Osteoblast (primary cell): ENCODE data around the gene SLC34A1. TPM values are rescaled to one million over a fixed set of nuclear protein-coding genes. Genes with fewer than 3 reads are reported as not detected.
A peak's percentile ranks its signal among the peaks of the same experiment; 100 is the strongest.
"Not testable (repeated sequence)": the region's sequence is repeated elsewhere in the genome, so short reads cannot be mapped to it uniquely, and the experiment has no call there.

Experiments
- DNase-seq: peaks from one replicate; pipeline ENCODE4 v3.0.0; 2011; ENCODE audit warnings: low spot score, mixed read lengths; ENCODE audit not compliant: insufficient read length; ENCODE audit errors: missing footprints
- H2AFZ ChIP-seq: 2 replicates; pipeline ENCODE4 v1.6.0; 2011; ENCODE audit warnings: mild to moderate bottlenecking, low read length
- H3K27ac ChIP-seq: 2 replicates; pipeline ENCODE4 v1.5.1; 2011; ENCODE audit warnings: mild to moderate bottlenecking, low read depth, low read length, moderate library complexity
- H3K27me3 ChIP-seq: 2 replicates; pipeline ENCODE4 v1.6.0; 2012; ENCODE audit warnings: mild to moderate bottlenecking, control low read depth, inconsistent platforms, low read length, moderate library complexity; ENCODE audit not compliant: insufficient read depth
- H3K36me3 ChIP-seq: 2 replicates; pipeline ENCODE4 v1.5.1; 2011; ENCODE audit warnings: mild to moderate bottlenecking, low read length, control low read depth, moderate library complexity; ENCODE audit not compliant: insufficient read depth
- H3K4me1 ChIP-seq: 2 replicates; pipeline ENCODE4 v1.5.1; 2011; ENCODE audit warnings: mild to moderate bottlenecking, low read length, control low read depth, moderate library complexity; ENCODE audit not compliant: insufficient read depth
- H3K4me2 ChIP-seq: 2 replicates; pipeline ENCODE4 v1.6.0; 2011; ENCODE audit warnings: mild to moderate bottlenecking, low read length; ENCODE audit not compliant: insufficient read depth
- H3K4me3 ChIP-seq: fragments of 200-600 bp; sonication (generic); 3 replicates; pipeline ENCODE4 v1.5.1; 2012; ENCODE audit warnings: mild to moderate bottlenecking, low read length, inconsistent platforms; ENCODE audit not compliant: insufficient read depth
- H3K79me2 ChIP-seq: 2 replicates; pipeline ENCODE4 v1.6.0; 2012; ENCODE audit warnings: mild to moderate bottlenecking, low read length, control low read depth, inconsistent platforms; ENCODE audit not compliant: insufficient read depth
- H3K9me3 ChIP-seq: 2 replicates; pipeline ENCODE4 v1.5.1; 2011; ENCODE audit warnings: low read depth, low read length, control low read depth
- H4K20me1 ChIP-seq: 2 replicates; pipeline ENCODE4 v1.6.0; 2012; ENCODE audit warnings: mild to moderate bottlenecking, low read length, control low read depth; ENCODE audit not compliant: insufficient read depth
- total RNA-seq: library from RNA; depleted of rRNA; stranded (reverse); fragments of >200 nt; gene quantifications from 2 replicates; pipeline ENCODE4 v1.2.3, GENCODE V29; 2012
- TF ChIP-seq, protein P1 (sequence below): IDR thresholded peaks from 2 replicates; pipeline ENCODE4 v1.5.1; 2011; ENCODE audit warnings: mild to moderate bottlenecking, low read depth, low read length, moderate library complexity; ENCODE audit errors: extremely low read depth

Gene SLC34A1
- total RNA-seq, 1 donor, result not detected

DNA sequence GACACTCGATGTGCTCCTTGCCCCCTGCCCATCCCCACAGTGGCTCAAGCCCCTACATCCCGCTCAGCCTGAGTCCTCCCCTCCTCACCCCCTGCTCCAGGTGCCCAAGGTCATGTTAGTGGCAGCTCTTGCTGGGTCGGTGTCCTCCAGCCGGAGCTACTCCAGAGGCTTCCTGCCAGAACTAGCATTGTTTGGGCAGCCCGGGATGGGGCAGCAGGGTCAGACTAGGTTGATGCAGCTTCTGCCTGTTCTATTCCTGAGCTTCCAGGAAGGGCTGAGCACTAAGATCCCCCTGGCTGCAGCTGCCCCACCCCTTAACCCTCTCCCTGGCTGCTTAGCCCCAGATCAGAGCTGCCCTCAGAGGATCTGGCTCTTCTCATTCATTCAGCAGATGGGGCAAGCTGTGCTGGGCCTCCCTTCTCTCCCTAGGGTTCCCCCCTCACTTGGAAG, 25.8 kb upstream of the SLC34A1 start:
- peaks cover 10% of the 10 kb centered on the region for H3K27me3 ChIP-seq
- peaks cover 10% of the 10 kb centered on the region for H3K4me1 ChIP-seq
- H3K4me3 ChIP-seq, result peak overlapping the region; percentile 59
- DNase-seq, result peak; percentile 32
- H3K4me2 ChIP-seq, result peak overlapping the region; percentile 67
- H3K79me2 ChIP-seq, result no peaks in the 10 kb centered on the region
- no peak overlapping the region for H3K27ac ChIP-seq
- no peak overlapping the region for H2AFZ ChIP-seq
- no peaks in the 10 kb centered on the region for H3K36me3 ChIP-seq
- H3K9me3 ChIP-seq, result no peaks in the 10 kb centered on the region
- TF ChIP-seq, protein P1, sequence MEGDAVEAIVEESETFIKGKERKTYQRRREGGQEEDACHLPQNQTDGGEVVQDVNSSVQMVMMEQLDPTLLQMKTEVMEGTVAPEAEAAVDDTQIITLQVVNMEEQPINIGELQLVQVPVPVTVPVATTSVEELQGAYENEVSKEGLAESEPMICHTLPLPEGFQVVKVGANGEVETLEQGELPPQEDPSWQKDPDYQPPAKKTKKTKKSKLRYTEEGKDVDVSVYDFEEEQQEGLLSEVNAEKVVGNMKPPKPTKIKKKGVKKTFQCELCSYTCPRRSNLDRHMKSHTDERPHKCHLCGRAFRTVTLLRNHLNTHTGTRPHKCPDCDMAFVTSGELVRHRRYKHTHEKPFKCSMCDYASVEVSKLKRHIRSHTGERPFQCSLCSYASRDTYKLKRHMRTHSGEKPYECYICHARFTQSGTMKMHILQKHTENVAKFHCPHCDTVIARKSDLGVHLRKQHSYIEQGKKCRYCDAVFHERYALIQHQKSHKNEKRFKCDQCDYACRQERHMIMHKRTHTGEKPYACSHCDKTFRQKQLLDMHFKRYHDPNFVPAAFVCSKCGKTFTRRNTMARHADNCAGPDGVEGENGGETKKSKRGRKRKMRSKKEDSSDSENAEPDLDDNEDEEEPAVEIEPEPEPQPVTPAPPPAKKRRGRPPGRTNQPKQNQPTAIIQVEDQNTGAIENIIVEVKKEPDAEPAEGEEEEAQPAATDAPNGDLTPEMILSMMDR, result no peak
- no peaks in the 10 kb centered on the region for H4K20me1 ChIP-seq

DNA sequence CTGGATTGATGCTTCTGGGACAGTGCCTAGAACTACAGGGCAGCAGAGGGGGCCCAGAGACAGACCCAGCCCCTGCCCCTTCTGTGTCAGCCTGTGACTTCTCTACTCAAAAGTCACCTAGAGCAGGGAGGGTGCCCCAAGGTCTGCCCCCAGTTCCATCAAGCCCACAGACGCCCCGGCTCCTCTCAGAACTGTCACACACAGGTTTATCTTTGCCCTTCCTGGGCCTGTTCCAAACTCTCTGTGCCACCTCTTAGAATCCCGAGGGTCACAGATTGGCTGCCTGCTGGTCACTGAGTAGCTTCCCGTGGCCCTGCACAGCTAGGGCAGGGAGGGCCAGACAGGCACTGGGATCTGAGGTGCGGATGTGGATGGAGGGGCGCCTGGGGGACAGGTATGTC, 24.8 kb upstream of the SLC34A1 start:
- no peaks in the 10 kb centered on the region for H3K9me3 ChIP-seq
- H3K27me3 ChIP-seq, result peaks cover 10% of the 10 kb centered on the region
- H2AFZ ChIP-seq, result no peak overlapping the region
- no peak overlapping the region for H3K27ac ChIP-seq
- TF ChIP-seq, protein P1, result no peak
- H3K79me2 ChIP-seq, result no peaks in the 10 kb centered on the region
- H3K4me2 ChIP-seq, result no peak overlapping the region
- H3K36me3 ChIP-seq, result no peaks in the 10 kb centered on the region
- no peaks in the 10 kb centered on the region for H4K20me1 ChIP-seq
- H3K4me3 ChIP-seq, result no peak overlapping the region
- DNase-seq, result peak; percentile 11
- H3K4me1 ChIP-seq, result peaks cover 14% of the 10 kb centered on the region

DNA sequence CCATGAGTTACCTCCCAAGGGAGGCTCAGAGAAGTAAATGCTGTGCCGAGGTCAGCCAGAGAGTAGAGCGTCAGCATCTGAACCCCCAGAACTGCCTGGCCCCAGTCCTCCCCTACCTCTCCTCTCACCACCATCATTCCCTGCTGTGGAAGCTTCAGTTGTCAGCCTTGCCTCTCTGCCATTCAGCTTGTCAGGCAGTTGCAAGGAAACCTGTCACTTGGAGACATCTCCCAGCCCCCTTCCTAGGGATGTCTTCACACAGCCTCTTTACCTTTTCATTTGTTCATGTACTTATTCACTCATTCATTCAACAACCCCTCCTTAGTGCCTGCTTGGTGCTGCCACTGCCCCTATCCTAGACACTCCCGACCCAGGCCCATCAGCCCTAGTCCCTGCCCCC, 24.4 kb upstream of the SLC34A1 start:
- Histone ChIP-seq H3K4me3 (no peak overlapping the region), H3K27me3 (peaks cover 10% of the 10 kb centered on the region), H2AFZ (no peak overlapping the region), H4K20me1 (no peaks in the 10 kb centered on the region), H3K27ac (no peak overlapping the region), H3K36me3 (no peaks in the 10 kb centered on the region), H3K79me2 (no peaks in the 10 kb centered on the region), H3K9me3 (no peaks in the 10 kb centered on the region), H3K4me2 (no peak overlapping the region), H3K4me1 (peaks cover 14% of the 10 kb centered on the region)
- peak; percentile 70 for DNase-seq
- TF ChIP-seq, protein P1, result no peak

DNA sequence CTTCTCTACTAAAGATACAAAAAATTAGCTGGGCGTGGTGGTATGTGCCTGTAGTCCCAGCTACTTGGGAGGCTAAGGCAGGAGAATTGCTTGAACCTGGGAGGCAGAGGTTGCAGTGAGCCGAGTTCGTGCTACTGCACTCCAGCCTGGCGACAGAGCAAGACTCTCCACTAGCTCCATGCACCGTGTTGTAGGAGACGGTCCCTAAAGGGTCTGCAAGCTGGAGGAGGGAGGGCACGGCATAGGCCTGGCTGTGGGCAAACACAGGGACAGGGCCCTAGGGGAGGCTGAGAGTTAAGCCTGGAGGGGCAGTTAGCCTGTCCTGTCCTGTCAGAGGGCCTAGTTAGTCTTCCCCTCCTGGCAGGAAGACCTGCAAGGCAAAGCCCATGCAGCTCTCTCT, 23.5 kb upstream of the SLC34A1 start:
- DNase-seq, H3K36me3 ChIP-seq, H3K27ac ChIP-seq, H3K4me3 ChIP-seq, H3K9me3 ChIP-seq, H2AFZ ChIP-seq, H3K79me2 ChIP-seq, H4K20me1 ChIP-seq, H3K4me2 ChIP-seq: not testable (repeated sequence)
- H3K27me3 ChIP-seq, result peaks cover 10% of the 10 kb centered on the region
- peaks cover 14% of the 10 kb centered on the region for H3K4me1 ChIP-seq
